SJCRH30 (cell line): ENCODE measurements around the gene CORO1C. TPM values are rescaled to one million over a fixed set of nuclear protein-coding genes. Genes with fewer than 3 reads are reported as not detected.
"Not testable (repeated sequence)": the region's sequence is repeated elsewhere in the genome, so short reads cannot be mapped to it uniquely, and the experiment has no call there.

ENCODE experiments used
- DNase-seq, 2 experiments: peaks; one replicate each; pipeline ENCODE4 v3.0.0-alpha.2; 2015 to 2020
- H3K27ac ChIP-seq: fragments of 250-450 bp; sonication (Bioruptor Pico); 2 replicates; pipeline ENCODE4 v1.5.1; 2020; ENCODE audit warnings: mild to moderate bottlenecking, moderate library complexity
- H3K27me3 ChIP-seq: fragments of 250-450 bp; sonication (Bioruptor Pico); 2 replicates; pipeline ENCODE4 v1.5.1; 2020; ENCODE audit warnings: mild to moderate bottlenecking, moderate library complexity
- H3K36me3 ChIP-seq: fragments of 250-450 bp; sonication (Bioruptor Pico); 2 replicates; pipeline ENCODE4 v1.5.1; 2020; ENCODE audit warnings: mild to moderate bottlenecking, moderate library complexity
- H3K4me1 ChIP-seq: fragments of 250-450 bp; sonication (Bioruptor Pico); 2 replicates; pipeline ENCODE4 v1.5.1; 2020; ENCODE audit warnings: mild to moderate bottlenecking, moderate library complexity
- H3K4me3 ChIP-seq: fragments of 250-450 bp; sonication (Bioruptor Pico); 2 replicates; pipeline ENCODE4 v1.5.1; 2020; ENCODE audit warnings: mild to moderate bottlenecking, moderate library complexity
- H3K9me3 ChIP-seq: fragments of 250-450 bp; sonication (Bioruptor Pico); replicated peaks from 2 replicates; pipeline ENCODE4 v1.5.1; 2020; ENCODE audit warnings: mild to moderate bottlenecking, moderate library complexity
- total RNA-seq: library from RNA; depleted of rRNA; stranded (reverse); fragments of >200 nt; shearing (Covaris generic); gene quantifications from 2 replicates; pipeline ENCODE4 v1.2.3, GENCODE V29; 2014

The CORO1C gene
- total RNA-seq, 1 experiment from 2014 or later: 113 TPM

DNA sequence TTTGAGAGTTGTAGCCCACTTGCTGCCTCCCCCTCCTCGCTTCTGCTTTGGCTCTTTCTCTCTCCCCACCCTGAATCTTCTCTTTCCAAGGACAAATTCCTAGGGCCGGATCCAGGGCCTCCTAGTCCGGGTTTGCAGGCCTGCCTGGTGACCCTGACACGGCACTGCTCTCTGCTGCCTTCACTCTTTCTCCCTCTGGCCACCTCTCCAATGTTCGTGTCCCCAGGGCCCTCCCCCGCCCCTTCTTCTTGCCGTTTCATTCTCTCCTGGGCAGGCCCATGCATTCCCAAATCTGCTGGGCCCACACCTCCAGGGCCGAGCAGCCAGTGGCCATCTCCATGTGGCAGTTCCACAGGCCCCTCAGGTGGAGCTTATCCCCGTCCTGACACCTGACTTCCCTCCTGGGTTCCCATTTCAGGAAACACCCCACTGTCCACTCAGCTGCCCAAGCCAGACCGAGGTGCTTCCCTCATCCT, 34.0 kb upstream of the CORO1C start:
- Histone ChIP-seq H3K27ac (no peak overlapping the region), H3K27me3 (no peaks in the 10 kb centered on the region), H3K36me3 (no peaks in the 10 kb centered on the region), H3K4me1 (peaks cover 5% of the 10 kb centered on the region; the same call in 1 of the 2 replicates), H3K4me3 (no peak overlapping the region), H3K9me3 (no peaks in the 10 kb centered on the region)
- DNase-seq: no peak

DNA sequence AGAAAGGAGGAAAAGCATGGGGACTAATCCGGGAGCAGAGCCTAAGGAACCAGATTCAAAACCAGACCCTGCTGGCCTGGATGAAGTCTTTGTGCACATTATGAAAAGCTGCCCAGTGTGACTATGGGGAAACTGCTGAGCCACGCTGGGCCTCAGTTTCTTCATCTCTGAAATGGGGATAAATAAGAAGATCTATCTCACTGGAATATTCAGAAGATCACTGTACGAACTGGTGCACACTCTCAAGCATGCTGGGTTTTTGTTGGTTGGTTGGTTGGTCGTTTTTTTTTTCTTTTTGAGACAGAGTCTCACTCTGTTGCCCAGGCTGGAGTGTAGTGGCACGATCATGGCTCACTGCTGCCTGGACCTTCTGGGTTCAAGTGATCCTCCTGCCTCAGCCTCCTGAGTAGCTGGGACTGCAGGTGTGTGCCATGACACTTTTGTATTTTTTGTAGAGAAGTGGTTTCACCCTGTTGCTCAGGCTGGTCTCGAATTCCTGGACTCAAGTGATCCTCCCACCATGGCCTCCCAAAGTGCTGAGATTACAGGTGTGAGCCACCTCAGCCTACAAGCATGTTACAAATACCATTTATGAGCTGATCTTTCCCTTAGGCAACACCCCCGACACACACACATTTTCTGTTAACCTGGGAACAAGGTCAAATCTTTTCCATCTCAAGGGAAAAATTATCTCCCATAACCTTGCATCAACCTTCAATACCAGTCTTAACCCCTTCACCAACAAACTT, 33.4 kb upstream of the CORO1C start:
- peaks cover 5% of the 10 kb centered on the region; the same call in 1 of the 2 replicates for H3K4me1 ChIP-seq
- H3K36me3 ChIP-seq: no peaks in the 10 kb centered on the region
- no peak overlapping the region for H3K4me3 ChIP-seq
- H3K27ac ChIP-seq: no peak overlapping the region
- DNase-seq: no peak
- no peaks in the 10 kb centered on the region for H3K9me3 ChIP-seq
- no peaks in the 10 kb centered on the region for H3K27me3 ChIP-seq

DNA sequence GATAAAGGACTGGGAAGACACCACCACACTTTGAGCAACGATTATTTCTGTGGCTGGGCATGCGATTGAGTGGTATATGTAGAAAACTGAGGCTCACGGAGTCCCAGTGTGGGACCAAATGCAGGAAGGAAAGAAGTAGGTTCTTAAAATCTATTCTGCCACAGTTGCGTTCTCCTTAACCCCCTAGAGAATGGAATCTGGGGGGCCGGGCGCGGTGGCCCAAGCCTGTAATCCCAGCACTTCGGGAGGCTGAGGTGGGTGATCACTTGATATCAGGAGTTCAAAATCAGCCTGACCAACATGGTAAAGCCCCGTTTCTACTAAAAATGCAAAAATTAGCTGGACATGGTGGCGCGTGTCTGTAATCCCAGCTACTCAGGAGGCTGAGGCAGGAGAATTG, 29.9 kb upstream of the CORO1C start:
- H3K9me3 ChIP-seq: no peaks in the 10 kb centered on the region
- H3K27ac ChIP-seq: no peak overlapping the region
- no peaks in the 10 kb centered on the region for H3K4me1 ChIP-seq
- H3K36me3 ChIP-seq: no peaks in the 10 kb centered on the region
- DNase-seq: no peak
- no peaks in the 10 kb centered on the region for H3K27me3 ChIP-seq
- H3K4me3 ChIP-seq: no peak overlapping the region

DNA sequence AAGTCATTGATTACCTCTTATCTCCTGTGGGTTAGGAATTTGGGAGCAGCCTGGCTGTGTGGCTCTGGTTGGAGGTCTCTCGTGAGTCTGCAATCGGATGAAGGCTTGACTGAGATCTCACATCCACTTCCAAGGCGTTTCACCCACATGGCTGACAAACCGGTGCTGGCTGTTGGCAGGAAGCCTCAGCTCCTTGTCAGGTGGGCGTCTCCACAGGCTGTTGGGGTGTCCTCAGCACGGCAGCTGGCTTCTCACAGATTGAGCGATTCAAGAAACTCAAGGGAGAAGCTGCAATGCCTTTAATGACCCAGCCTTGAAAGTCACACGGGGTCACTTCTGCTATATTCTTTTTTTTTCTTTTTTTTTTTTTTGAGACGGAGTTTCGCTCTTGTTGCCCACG, 28.6 kb upstream of the CORO1C start:
- DNase-seq: no peak

DNA sequence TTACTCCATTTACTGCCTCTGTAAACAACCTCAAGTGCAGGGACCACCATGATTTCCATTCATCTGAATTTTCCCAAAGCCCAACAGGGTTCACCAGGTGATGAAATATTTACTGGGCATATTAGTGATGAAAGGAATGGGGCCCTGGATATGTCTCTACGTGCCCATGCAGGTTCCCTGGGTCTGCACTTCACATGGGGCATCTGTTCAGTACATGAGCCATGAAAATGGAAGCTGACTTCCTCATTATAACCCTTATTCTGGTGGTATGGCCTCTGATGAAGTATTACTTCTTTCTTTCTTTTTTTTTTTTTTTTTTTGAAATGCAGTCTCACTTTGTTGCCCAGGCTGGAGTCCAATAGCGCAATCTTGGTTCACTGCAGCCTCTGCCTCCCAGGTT, 26.5 kb upstream of the CORO1C start:
- Histone ChIP-seq H3K27me3 (no peaks in the 10 kb centered on the region), H3K4me1 (no peaks in the 10 kb centered on the region), H3K9me3 (no peaks in the 10 kb centered on the region), H3K36me3 (no peaks in the 10 kb centered on the region), H3K27ac (no peak overlapping the region), H3K4me3 (no peak overlapping the region)
- no peak for DNase-seq

More for the DNA sequence above, 28.6 kb upstream of the CORO1C start:
- no peaks in the 10 kb centered on the region for H3K36me3 ChIP-seq
- no peak overlapping the region for H3K27ac ChIP-seq
- no peaks in the 10 kb centered on the region for H3K27me3 ChIP-seq
- no peaks in the 10 kb centered on the region for H3K9me3 ChIP-seq
- H3K4me3 ChIP-seq: no peak overlapping the region
- H3K4me1 ChIP-seq: no peaks in the 10 kb centered on the region

DNA sequence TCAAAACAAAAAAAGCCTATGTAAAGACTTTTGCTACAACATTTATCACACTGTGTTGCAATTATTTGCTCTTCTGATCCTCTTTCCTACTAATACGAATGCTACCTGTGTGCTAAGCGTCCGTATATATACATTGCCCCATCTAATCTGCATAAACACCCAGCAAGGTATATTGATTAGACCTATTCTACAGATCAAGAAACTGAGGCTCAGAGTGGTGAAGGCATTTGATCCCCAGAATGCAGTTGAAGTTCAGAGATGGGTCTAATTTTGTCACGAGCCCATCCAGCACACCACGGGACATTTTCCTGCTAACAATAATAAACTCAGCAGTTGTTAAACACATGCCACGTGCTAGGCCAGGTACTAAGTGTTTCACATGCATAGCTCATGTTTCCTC, 25.1 kb upstream of the CORO1C start:
- H3K4me3 ChIP-seq: no peak overlapping the region
- DNase-seq: no peak
- H3K9me3 ChIP-seq: no peaks in the 10 kb centered on the region
- H3K27ac ChIP-seq: no peak overlapping the region
- no peaks in the 10 kb centered on the region for H3K4me1 ChIP-seq
- H3K36me3 ChIP-seq: no peaks in the 10 kb centered on the region
- no peaks in the 10 kb centered on the region for H3K27me3 ChIP-seq

DNA sequence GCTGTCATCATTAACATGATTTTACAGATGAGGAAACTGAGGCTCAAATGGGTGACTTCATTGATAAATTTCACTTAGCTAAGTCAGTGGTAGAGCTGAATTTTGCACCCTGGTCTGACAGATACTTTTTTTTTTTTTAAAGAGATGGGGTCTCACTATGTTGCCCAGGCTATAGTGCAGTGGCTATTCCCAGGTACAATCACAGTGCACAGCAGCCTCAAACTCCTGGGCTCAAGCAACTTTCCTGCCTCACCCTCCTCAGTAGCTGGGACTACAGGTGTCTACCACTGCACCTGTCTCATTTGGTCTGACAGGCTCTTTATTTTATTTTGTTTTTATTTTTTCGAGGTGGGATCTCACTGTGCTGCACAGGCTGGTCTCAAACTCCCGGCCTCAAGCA, 24.2 kb upstream of the CORO1C start:
- no peaks in the 10 kb centered on the region for H3K36me3 ChIP-seq
- no peak for DNase-seq
- H3K4me3 ChIP-seq: no peak overlapping the region
- H3K27me3 ChIP-seq: no peaks in the 10 kb centered on the region
- H3K9me3 ChIP-seq: no peaks in the 10 kb centered on the region
- no peak overlapping the region for H3K27ac ChIP-seq
- no peaks in the 10 kb centered on the region for H3K4me1 ChIP-seq

DNA sequence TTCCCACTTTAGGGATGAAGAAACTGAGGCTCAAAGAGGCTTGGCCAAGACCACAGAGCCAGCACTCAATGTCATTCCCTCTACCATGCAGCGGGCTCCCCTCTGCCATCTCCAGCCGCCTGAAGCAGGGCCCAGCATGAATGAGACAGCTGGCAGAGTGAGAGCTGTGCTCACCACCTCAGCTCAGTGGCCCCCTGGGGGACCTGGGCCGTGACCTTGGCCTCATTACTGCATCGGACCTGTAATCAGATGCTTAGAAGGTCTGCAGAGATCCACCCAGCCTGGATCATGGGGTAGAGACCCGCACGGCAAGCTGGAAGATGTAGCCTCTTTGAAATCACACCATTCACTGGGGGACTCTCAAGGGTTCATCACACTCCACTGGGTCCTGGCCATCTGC, 22.7 kb upstream of the CORO1C start:
- H3K27me3 ChIP-seq: no peaks in the 10 kb centered on the region
- H3K4me3 ChIP-seq: no peak overlapping the region
- no peak overlapping the region for H3K27ac ChIP-seq
- no peaks in the 10 kb centered on the region for H3K36me3 ChIP-seq
- H3K4me1 ChIP-seq: no peaks in the 10 kb centered on the region
- DNase-seq: no peak
- H3K9me3 ChIP-seq: no peaks in the 10 kb centered on the region

DNA sequence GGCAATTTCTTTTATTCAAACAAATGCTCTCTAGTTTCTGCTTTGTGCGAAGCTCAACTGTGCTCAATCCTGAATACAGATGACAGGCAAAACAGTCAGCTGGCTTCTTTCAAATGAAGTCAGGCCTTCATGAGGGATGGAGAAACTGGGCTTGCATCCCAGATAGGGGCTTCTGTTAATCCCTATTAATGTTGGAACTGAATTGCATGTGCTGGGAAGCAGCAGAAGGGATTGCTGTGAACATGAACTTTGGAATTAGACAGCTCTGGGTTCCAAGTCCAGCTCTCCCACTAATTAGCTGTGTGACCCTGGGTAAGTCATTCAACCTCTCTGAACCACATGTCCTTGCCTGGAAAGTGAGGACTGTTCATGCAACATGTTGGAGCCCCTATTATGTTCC, 21.1 kb upstream of the CORO1C start:
- H3K36me3 ChIP-seq: no peaks in the 10 kb centered on the region
- H3K4me3 ChIP-seq: no peak overlapping the region
- no peak overlapping the region for H3K27ac ChIP-seq
- DNase-seq: no peak
- no peaks in the 10 kb centered on the region; the same call in 1 of the 2 replicates for H3K9me3 ChIP-seq
- no peaks in the 10 kb centered on the region for H3K27me3 ChIP-seq
- H3K4me1 ChIP-seq: no peaks in the 10 kb centered on the region

DNA sequence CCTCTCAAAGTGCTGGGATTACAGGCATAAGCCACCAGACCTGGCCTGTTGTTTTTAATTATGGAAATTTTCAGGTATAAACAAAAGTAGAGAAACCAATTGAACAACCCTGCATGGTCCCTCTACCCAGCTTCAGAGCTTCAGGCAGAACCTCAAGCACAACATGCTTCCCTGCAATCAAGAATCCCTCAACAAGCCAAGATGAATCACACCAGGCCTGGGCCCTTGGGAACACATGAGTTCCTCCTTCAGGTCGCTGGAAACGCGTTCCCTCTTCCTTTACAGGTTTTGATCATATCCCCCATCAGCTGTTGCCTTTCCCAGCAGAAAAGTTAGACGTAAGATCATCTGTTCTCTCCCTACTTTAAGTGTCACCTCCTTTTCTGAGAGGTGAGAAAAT, 20.5 kb upstream of the CORO1C start:
- no peak overlapping the region for H3K27ac ChIP-seq
- no peaks in the 10 kb centered on the region for H3K27me3 ChIP-seq
- H3K9me3 ChIP-seq: no peaks in the 10 kb centered on the region; the same call in 1 of the 2 replicates
- no peaks in the 10 kb centered on the region for H3K4me1 ChIP-seq
- no peak for DNase-seq
- H3K4me3 ChIP-seq: no peak overlapping the region
- H3K36me3 ChIP-seq: no peaks in the 10 kb centered on the region

DNA sequence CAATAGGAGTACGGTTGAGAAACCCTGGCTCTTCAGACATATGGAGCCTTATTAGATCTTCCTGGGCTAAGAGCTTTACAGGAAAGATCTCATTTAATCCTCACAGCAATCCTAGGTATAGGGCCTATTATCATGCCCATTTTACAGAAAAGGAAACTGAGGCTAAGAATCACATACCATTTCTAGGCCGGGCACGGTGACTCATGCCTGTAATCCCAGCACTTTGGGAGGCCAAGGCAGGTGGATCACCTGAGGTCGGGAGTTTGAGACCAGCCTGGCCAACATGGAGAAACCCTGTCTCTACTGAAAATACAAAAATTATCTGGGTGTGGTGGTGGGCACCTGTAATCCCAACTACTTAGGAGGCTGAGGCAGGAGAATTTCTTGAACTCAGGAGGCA, 19.7 kb upstream of the CORO1C start:
- not testable (repeated sequence) for H3K4me3 ChIP-seq, H3K4me1 ChIP-seq, DNase-seq, H3K36me3 ChIP-seq, H3K27me3 ChIP-seq, H3K27ac ChIP-seq, H3K9me3 ChIP-seq

DNA sequence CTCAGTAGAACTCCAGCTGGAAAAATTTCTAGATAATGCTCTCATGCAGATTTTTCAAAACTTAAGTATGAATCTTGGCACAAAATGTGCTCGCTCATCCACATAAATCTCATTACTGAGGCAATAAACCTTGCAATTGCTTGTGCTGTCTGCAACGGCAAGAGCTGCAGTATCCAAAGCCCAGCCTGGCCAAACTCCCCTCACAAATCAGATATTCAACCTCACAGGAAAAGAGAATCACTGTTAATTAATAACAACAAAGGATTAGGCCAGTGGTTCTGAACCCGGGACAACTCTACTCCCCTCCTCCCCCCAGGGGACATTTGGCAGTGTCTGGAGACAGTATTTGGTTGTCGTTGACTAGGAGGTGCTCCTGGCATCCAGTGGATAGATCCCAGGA, 19.2 kb upstream of the CORO1C start:
- H3K27me3 ChIP-seq: no peaks in the 10 kb centered on the region
- no peaks in the 10 kb centered on the region; the same call in 1 of the 2 replicates for H3K9me3 ChIP-seq
- H3K4me1 ChIP-seq: no peaks in the 10 kb centered on the region
- H3K36me3 ChIP-seq: no peaks in the 10 kb centered on the region
- H3K4me3 ChIP-seq: no peak overlapping the region
- DNase-seq: no peak
- H3K27ac ChIP-seq: no peak overlapping the region

DNA sequence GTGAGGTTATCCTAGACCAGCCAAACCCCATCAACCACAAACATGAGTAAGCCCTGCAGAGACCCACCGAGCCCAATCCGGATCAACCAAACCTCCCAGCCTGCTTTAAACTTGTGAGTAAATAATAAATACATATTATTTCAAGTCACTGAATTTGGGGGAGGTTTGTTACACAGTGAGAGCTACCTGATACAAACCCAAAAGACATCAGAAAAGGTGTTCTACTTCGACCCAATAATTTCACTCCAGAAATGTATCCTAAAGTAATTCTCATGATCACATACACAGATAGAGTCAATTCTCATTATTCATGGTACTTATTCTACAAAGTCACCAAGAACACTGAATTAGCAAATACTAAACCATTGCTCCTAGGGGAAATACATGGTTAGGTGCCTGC, 16.2 kb upstream of the CORO1C start:
- H3K27ac ChIP-seq: no peak overlapping the region
- H3K4me3 ChIP-seq: no peak overlapping the region
- no peaks in the 10 kb centered on the region for H3K27me3 ChIP-seq
- no peaks in the 10 kb centered on the region; the same call in 1 of the 2 replicates for H3K9me3 ChIP-seq
- no peaks in the 10 kb centered on the region for H3K4me1 ChIP-seq
- DNase-seq: no peak
- no peaks in the 10 kb centered on the region for H3K36me3 ChIP-seq

DNA sequence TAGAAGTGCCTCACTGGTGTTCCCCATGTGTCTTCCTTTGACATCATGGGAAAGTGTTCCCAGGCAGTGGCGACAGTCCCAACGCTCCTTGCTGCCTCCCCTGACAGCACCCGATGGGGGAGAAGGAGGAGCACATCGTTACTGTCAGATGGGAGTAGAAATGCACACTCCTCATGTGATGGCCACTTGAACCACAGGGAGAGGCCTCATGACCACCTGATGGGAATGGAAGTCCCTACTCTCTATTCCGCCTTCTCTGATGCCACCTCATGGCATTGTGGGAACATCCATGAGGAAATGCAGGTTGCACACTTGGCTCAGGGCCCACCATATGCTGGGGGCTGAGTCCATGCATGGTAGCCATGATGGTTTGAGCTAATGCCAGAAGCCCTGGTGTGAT, 14.3 kb upstream of the CORO1C start:
- Histone ChIP-seq H3K4me3 (no peak overlapping the region), H3K27me3 (no peaks in the 10 kb centered on the region), H3K4me1 (no peaks in the 10 kb centered on the region), H3K27ac (no peak overlapping the region), H3K36me3 (no peaks in the 10 kb centered on the region), H3K9me3 (no peaks in the 10 kb centered on the region; the same call in 1 of the 2 replicates)
- no peak for DNase-seq

DNA sequence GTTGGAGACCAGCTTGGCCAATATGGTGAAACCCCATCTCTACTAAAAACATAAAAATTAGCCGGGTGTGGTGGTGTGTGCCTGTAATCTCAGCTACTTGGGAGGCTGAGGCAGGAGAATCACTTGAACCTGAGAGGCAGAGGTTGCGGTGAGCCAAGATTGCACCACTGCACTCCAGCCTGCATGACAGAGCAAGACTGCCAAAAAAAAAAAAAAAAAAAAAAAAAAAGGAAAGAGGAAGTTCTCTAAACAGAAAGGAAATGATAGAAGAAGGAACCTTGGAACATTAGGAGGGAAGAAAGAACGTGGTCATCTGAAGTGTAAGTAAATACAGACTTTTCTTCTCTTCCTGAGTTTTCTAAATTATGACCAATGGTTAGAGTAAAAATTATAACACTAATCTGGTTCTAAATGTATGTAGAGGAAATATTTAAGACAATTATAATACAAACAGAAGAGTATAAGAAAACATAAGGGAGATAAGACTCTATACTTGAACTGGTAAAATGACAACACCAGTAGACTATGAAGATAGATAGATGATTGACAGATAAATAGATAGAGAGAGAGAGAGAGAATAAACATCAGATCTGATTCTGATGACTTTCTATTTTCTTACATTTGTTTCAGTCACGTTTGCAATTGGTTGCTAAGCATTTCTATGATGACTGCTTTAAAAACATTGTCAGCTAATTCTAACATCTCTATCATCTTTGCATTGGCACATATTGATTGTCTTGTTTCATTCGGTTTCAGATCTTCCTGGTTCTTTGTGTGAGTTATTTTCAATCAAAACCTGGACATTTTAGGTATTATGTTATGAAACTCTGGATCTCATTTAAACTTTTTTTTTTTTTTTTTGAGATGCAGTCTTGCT, 12.9 kb upstream of the CORO1C start:
- Histone ChIP-seq H3K27me3 (peaks cover 4% of the 10 kb centered on the region; the same call in 1 of the 2 replicates), H3K36me3 (no peaks in the 10 kb centered on the region)
- DNase-seq: no peak

More for the DNA sequence above, 12.9 kb upstream of the CORO1C start:
- no peaks in the 10 kb centered on the region; the same call in 1 of the 2 replicates for H3K9me3 ChIP-seq
- no peaks in the 10 kb centered on the region for H3K4me1 ChIP-seq
- H3K27ac ChIP-seq: no peak overlapping the region
- no peak overlapping the region for H3K4me3 ChIP-seq
